ENCODE data around the gene L2HGDH. TPM values are rescaled to one million over a fixed set of nuclear protein-coding genes. Genes with fewer than 3 reads are reported as not detected.

The L2HGDH gene
- total RNA-seq (2014; rRNA removed) (27.8 and 41.6 TPM in 2 replicates), Bru-seq, nascent RNA (percentile 68 among the genes with signal in this experiment), BruChase-seq, experiment 1, labeled RNA remaining after a 6-hour chase (percentile 68 among the genes with signal in this experiment), BruChase-seq, experiment 2, labeled RNA remaining after a 2-hour chase (percentile 63 among the genes with signal in this experiment)
- long read RNA-seq, full-length matches to known transcripts, result 18 of 24 reads
- long read RNA-seq, partial matches to known transcripts, result 4 of 24 reads
- long read RNA-seq, other reads (novel, unspliced or antisense), result 2 of 24 reads

DNA sequence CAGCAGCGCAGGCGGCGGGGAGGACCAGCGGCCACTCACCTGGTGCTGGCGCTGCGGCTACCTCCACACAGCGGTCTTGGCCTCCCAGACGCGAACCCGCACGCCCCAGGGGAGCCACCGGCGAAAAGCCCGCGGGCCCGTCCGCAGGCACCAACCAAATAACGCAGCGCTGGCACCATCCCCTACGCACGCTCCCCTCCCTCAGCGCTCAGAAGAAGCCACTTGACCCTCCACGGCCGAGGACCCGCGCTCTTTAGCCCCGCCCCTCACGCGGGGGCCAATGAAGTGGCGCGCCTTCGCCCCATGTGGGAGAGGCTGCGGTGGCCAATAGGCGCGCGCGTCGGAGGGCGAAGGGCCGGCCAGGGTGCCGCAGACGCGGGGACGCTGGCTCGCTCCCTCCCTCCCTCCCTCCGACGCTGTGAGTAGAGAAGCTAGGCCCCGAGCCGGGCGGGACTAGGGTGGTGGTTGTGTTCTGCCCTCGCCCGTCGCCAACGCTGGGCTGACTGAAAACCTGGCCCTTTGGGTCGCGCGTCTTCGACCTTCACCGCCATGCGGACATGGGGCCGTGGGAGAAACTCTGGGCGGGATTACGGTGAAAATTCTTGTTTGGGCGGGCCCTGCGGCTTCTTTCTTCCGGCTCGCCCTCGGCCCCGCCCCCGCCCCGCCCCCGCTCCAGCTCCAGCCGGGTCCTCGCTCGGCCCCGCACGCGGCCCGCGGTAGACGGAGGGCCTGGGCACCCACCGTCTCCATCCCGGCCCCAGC, at the start of gene L2HGDH, which contains the start of gene DMAC2L:
Gene L2HGDH (minus strand): TSS at position 258 of the 762 bp plus-strand sequence. CDS start 79 bp downstream, at position 179.
Gene DMAC2L (plus strand): TSS at position 353 of the 762 bp plus-strand sequence. CDS start 9,164 bp downstream, outside the sequence.
- no TSS peak for BruUV-seq (replicated peaks)
- peaks cover 62% of the 10 kb centered on the region for H3K79me2 ChIP-seq (ENCODE audit: low read length)
- H4K20me1 ChIP-seq (ENCODE audit: low read length), result no peaks in the 10 kb centered on the region
- TF ChIP-seq, protein P1, sequence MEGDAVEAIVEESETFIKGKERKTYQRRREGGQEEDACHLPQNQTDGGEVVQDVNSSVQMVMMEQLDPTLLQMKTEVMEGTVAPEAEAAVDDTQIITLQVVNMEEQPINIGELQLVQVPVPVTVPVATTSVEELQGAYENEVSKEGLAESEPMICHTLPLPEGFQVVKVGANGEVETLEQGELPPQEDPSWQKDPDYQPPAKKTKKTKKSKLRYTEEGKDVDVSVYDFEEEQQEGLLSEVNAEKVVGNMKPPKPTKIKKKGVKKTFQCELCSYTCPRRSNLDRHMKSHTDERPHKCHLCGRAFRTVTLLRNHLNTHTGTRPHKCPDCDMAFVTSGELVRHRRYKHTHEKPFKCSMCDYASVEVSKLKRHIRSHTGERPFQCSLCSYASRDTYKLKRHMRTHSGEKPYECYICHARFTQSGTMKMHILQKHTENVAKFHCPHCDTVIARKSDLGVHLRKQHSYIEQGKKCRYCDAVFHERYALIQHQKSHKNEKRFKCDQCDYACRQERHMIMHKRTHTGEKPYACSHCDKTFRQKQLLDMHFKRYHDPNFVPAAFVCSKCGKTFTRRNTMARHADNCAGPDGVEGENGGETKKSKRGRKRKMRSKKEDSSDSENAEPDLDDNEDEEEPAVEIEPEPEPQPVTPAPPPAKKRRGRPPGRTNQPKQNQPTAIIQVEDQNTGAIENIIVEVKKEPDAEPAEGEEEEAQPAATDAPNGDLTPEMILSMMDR (conservative IDR thresholded peaks at IDR 0.05; ENCODE audit: low read depth, low read length), result peak; percentile 20
- no peak for TF ChIP-seq EZH2phosphoT487 (IDR thresholded peaks at IDR 0.05; ENCODE audit: borderline replicate concordance, low read length)
- peak within 1 kb of the TSS; percentile 77 for H3K9ac ChIP-seq (ENCODE audit: low read length)
- DNase-seq (peak; percentile 98), ATAC-seq (peak; percentile 91)
- POLR2A ChIA-PET (ENCODE audit: unreplicated experiment), result interaction anchor here (0.5 to 0.9 kb wide), 7 partner anchors 9 to 547 kb away, joined by 3 to 16 read pairs (median 5); no protein-coding TSS in a partner anchor
- intact Hi-C loops (cut with micrococcal nuclease), result loop anchor here (2.0 to 5.0 kb wide), 2 partner anchors 81 to 450 kb away; partner anchors contain the start of gene SOS2
- peaks cover 7% of the 10 kb centered on the region; the same call in 1 of the 2 replicates for H3K36me3 ChIP-seq (ENCODE audit: low read depth, low read length)
- H3K4me3 ChIP-seq (ENCODE audit: low read length), result peak within 1 kb of the TSS; percentile 93
- H3K4me2 ChIP-seq (ENCODE audit: low read length), result peak within 1 kb of the TSS; percentile 97
- H3K27me3 ChIP-seq (ENCODE audit: low read length), result no peaks in the 10 kb centered on the region
- no peaks in the 10 kb centered on the region for H3K9me3 ChIP-seq (ENCODE audit: low read length)
- H3F3A ChIP-seq (ENCODE audit: low read length, unreplicated experiment), result no peaks in the 10 kb centered on the region
- H2AFZ ChIP-seq (ENCODE audit: low read length), result peak within 1 kb of the TSS; percentile 93
- no peaks in the 10 kb centered on the region for H3K9me2 ChIP-seq (replicated peaks; ENCODE audit: low read length)
- H3K4me1 ChIP-seq (ENCODE audit: insufficient read depth, low read length), result peaks cover 18% of the 10 kb centered on the region
- CTCF ChIA-PET, result interaction anchor here (0.6 to 1.0 kb wide), 7 partner anchors 18 to 476 kb away, joined by 3 to 7 read pairs (median 4); no protein-coding TSS in a partner anchor
- H3K27ac ChIP-seq (ENCODE audit: low read length), result peak within 1 kb of the TSS; percentile 77

DNA sequence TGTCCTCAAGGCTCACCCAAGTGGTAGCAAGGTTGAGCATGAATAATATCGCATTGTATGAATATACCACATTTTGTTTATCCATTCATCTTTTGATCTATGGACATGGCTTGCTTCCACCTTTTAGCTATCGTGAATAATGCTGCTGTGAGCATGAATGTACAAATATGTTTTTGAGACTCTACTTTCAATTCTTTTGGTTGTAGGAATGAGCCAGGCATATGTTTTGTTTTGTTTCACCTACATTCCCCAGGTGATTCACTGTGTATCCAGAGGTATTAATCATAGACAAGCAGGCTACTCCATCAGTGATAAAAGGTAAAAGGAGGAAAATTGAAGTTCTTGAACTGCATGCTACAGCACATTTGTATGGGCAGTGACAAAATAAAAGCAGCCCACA, 48.8 kb upstream of the L2HGDH start:
- Histone ChIP-seq H4K20me1 (ENCODE audit: low read length) (no peaks in the 10 kb centered on the region), H3K4me3 (ENCODE audit: low read length) (no peak overlapping the region), H3F3A (ENCODE audit: low read length, unreplicated experiment) (no peaks in the 10 kb centered on the region), H3K27me3 (ENCODE audit: low read length) (no peaks in the 10 kb centered on the region), H3K9ac (ENCODE audit: low read length) (no peak overlapping the region), H3K27ac (ENCODE audit: low read length) (peak overlapping the region; percentile 53), H2AFZ (ENCODE audit: low read length) (no peak overlapping the region), H3K4me1 (ENCODE audit: insufficient read depth, low read length) (peaks cover 20% of the 10 kb centered on the region), H3K36me3 (ENCODE audit: low read depth, low read length) (no peaks in the 10 kb centered on the region), H3K9me2 (replicated peaks; ENCODE audit: low read length) (no peaks in the 10 kb centered on the region), H3K79me2 (ENCODE audit: low read length) (no peaks in the 10 kb centered on the region), H3K4me2 (ENCODE audit: low read length) (peak overlapping the region; percentile 4; the same call in 1 of the 2 replicates), H3K9me3 (ENCODE audit: low read length) (no peaks in the 10 kb centered on the region)
- CTCF ChIA-PET, result interaction anchor here (0.6 kb wide), 2 partner anchors 16 to 182 kb away, joined by 3 to 5 read pairs; no protein-coding TSS in a partner anchor
- TF ChIP-seq EZH2phosphoT487 (IDR thresholded peaks at IDR 0.05; ENCODE audit: borderline replicate concordance, low read length) (no peak), EZH2 (IDR thresholded peaks at IDR 0.05; ENCODE audit: low read length, unreplicated experiment) (no peak)
- TF ChIP-seq, protein P1 (conservative IDR thresholded peaks at IDR 0.05; ENCODE audit: low read depth, low read length), result no peak
- intact Hi-C loops (cut with micrococcal nuclease), result loop anchor here (2.0 kb wide), 1 partner anchor 36 kb away; the partner anchor contains the start of gene CDKL1
- POLR2A ChIA-PET (ENCODE audit: unreplicated experiment), result interaction anchor here (0.6 to 0.7 kb wide), 2 partner anchors 17 to 37 kb away, joined by 3 to 4 read pairs; no protein-coding TSS in a partner anchor
- DNase-seq (peak; percentile 86), ATAC-seq (peak; percentile 81)
- no TSS peak for BruUV-seq (replicated peaks)

Data from PC-3 (cell line).